GM19043 (cell line): ENCODE results near the gene SLC7A5.
"Not testable (repeated sequence)": the region's sequence is repeated elsewhere in the genome, so short reads cannot be mapped to it uniquely, and the experiment has no call there.

ENCODE experiments used
- ATAC-seq: cut with Tn5 transposase; IDR thresholded peaks from one replicate; pipeline ENCODE4 v1.9.1; 2021; ENCODE audit warnings: low read depth; ENCODE audit not compliant: unreplicated experiment

SLC7A5 gene

GRCh38 chr16:87862597-87863326, 6.5 kb downstream of the SLC7A5 start:
- ATAC-seq: not testable (repeated sequence)

GRCh38 chr16:87861300-87862099, 7.8 kb downstream of the SLC7A5 start:
- not testable (repeated sequence) for ATAC-seq

GRCh38 chr16:87860553-87861299, 8.6 kb downstream of the SLC7A5 start:
- ATAC-seq: no peak

GRCh38 chr16:87858151-87858993, 10.9 kb downstream of the SLC7A5 start:
- ATAC-seq: not testable (repeated sequence)

- no peak for ATAC-seq
Measured at GRCh38 chr16:87856791-87857228, 12.5 kb downstream of the SLC7A5 start.

GRCh38 chr16:87855852-87856715, 13.2 kb downstream of the SLC7A5 start:
- no peak for ATAC-seq

GRCh38 chr16:87854907-87855683, 14.2 kb downstream of the SLC7A5 start:
- no peak for ATAC-seq

- no peak for ATAC-seq
Measured at GRCh38 chr16:87854053-87854906, 15.0 kb downstream of the SLC7A5 start.

- ATAC-seq: peak; percentile 56
Measured at GRCh38 chr16:87853411-87854052, 15.8 kb downstream of the SLC7A5 start.

- no peak for ATAC-seq
Measured at GRCh38 chr16:87851601-87852000, 17.7 kb downstream of the SLC7A5 start.

GRCh38 chr16:87851141-87851587, 18.1 kb downstream of the SLC7A5 start:
- no peak for ATAC-seq

GRCh38 chr16:87850009-87851006, 19.0 kb downstream of the SLC7A5 start:
- ATAC-seq: no peak

- no peak for ATAC-seq
Measured at GRCh38 chr16:87849419-87850008, 19.8 kb downstream of the SLC7A5 start.

- no peak for ATAC-seq
Measured at GRCh38 chr16:87848676-87849345, 20.5 kb downstream of the SLC7A5 start.
